Loucy (cell line): ENCODE results near the gene PLEKHA6.

Experiments
- H2AFZ ChIP-seq: fragments of 200-600 bp; sonication (generic); 2 replicates; pipeline ENCODE4 v1.6.0; 2016; ENCODE audit warnings: antibody characterized with exemption, mild to moderate bottlenecking, low read length, moderate library complexity
- H3F3A ChIP-seq: fragments of 200-600 bp; 2 replicates; pipeline ENCODE4 v1.6.0; 2016; ENCODE audit warnings: antibody characterized with exemption, low read depth, mild to moderate bottlenecking
- H3K27me3 ChIP-seq: fragments of 200-600 bp; sonication (generic); 2 replicates; pipeline ENCODE4 v1.6.1; 2014; ENCODE audit warnings: low read length, mild to moderate bottlenecking; ENCODE audit not compliant: insufficient read depth, poor library complexity, severe bottlenecking
- H3K36me3 ChIP-seq: fragments of 200-600 bp; sonication (generic); 2 replicates; pipeline ENCODE4 v1.6.1; 2016; ENCODE audit warnings: low read length; ENCODE audit not compliant: insufficient read depth
- H3K4me1 ChIP-seq: fragments of 200-600 bp; sonication (generic); 2 replicates; pipeline ENCODE4 v1.5.1; 2014; ENCODE audit warnings: low read length, mild to moderate bottlenecking; ENCODE audit not compliant: insufficient read depth, poor library complexity, severe bottlenecking
- H3K4me2 ChIP-seq: fragments of 200-600 bp; sonication (generic); 2 replicates; pipeline ENCODE4 v1.6.0; 2014; ENCODE audit warnings: antibody characterized with exemption, low read length, low read depth, mild to moderate bottlenecking; ENCODE audit not compliant: poor library complexity, severe bottlenecking
- H3K4me3 ChIP-seq: fragments of 200-600 bp; sonication (generic); 2 replicates; pipeline ENCODE4 v1.5.1; 2014; ENCODE audit warnings: low read length, mild to moderate bottlenecking, mixed read lengths; ENCODE audit not compliant: poor library complexity, severe bottlenecking
- H3K79me2 ChIP-seq: fragments of 200-600 bp; sonication (generic); 2 replicates; pipeline ENCODE4 v1.6.1; 2014; ENCODE audit warnings: low read length; ENCODE audit not compliant: insufficient read depth
- H3K9ac ChIP-seq: fragments of 200-600 bp; sonication (generic); 2 replicates; pipeline ENCODE4 v1.6.0; 2014; ENCODE audit warnings: mild to moderate bottlenecking, low read depth, low read length, moderate library complexity; ENCODE audit not compliant: poor library complexity, severe bottlenecking
- H3K9me2 ChIP-seq: fragments of 200-600 bp; sonication (generic); replicated peaks from 2 replicates; pipeline ENCODE4 v1.6.1; 2016; ENCODE audit warnings: low read depth, low read length, mixed read lengths
- H3K9me3 ChIP-seq: fragments of 200-600 bp; sonication (generic); 2 replicates; pipeline ENCODE4 v1.6.1; 2014; ENCODE audit warnings: mild to moderate bottlenecking, antibody characterized with exemption, low read length, low read depth; ENCODE audit not compliant: insufficient read depth
- H4K20me1 ChIP-seq: fragments of 200-600 bp; sonication (generic); 2 replicates; pipeline ENCODE4 v1.6.0; 2014; ENCODE audit warnings: antibody characterized with exemption, low read length, mild to moderate bottlenecking; ENCODE audit not compliant: insufficient read depth, poor library complexity, severe bottlenecking
- CTCF ChIP-seq: fragments of 200-600 bp; sonication (generic); conservative IDR thresholded peaks from 2 replicates; pipeline ENCODE4 v1.5.1; 2014; ENCODE audit warnings: mild to moderate bottlenecking, antibody characterized with exemption, low read length
- EZH2phosphoT487 ChIP-seq: fragments of 200-600 bp; IDR thresholded peaks from 2 replicates; pipeline ENCODE4 v1.6.1; 2018; ENCODE audit warnings: antibody characterized with exemption, mild to moderate bottlenecking, moderate library complexity, borderline replicate concordance

Gene PLEKHA6

GRCh38 chr1:204370176-204370575 is 10.4 kb upstream of the PLEKHA6 start:
- Histone ChIP-seq H3K9me3 (no peaks in the 10 kb centered on the region), H3K4me2 (no peak overlapping the region), H2AFZ (no peak overlapping the region), H4K20me1 (no peaks in the 10 kb centered on the region), H3K79me2 (no peaks in the 10 kb centered on the region), H3K27me3 (no peaks in the 10 kb centered on the region), H3K4me3 (no peak overlapping the region), H3K36me3 (no peaks in the 10 kb centered on the region), H3K4me1 (no peaks in the 10 kb centered on the region), H3F3A (no peaks in the 10 kb centered on the region), H3K9ac (no peak overlapping the region), H3K9me2 (no peaks in the 10 kb centered on the region)
- TF ChIP-seq CTCF (no peak), EZH2phosphoT487 (no peak)

- Histone ChIP-seq H3K27me3 (no peaks in the 10 kb centered on the region), H4K20me1 (no peaks in the 10 kb centered on the region), H2AFZ (no peak overlapping the region), H3K4me1 (peaks cover under 1% of the 10 kb centered on the region), H3K79me2 (no peaks in the 10 kb centered on the region), H3K9me3 (no peaks in the 10 kb centered on the region), H3F3A (no peaks in the 10 kb centered on the region), H3K36me3 (no peaks in the 10 kb centered on the region), H3K9ac (no peak overlapping the region), H3K4me3 (no peak overlapping the region), H3K4me2 (no peak overlapping the region), H3K9me2 (no peaks in the 10 kb centered on the region)
- TF ChIP-seq CTCF: no peak
- TF ChIP-seq EZH2phosphoT487: no peak
Measured at GRCh38 chr1:204368996-204369726, 9.4 kb upstream of the PLEKHA6 start.

- H3K9ac ChIP-seq: no peak overlapping the region
- no peaks in the 10 kb centered on the region for H3K9me2 ChIP-seq
- H3K27me3 ChIP-seq: no peaks in the 10 kb centered on the region
- no peaks in the 10 kb centered on the region for H4K20me1 ChIP-seq
- peaks cover 12% of the 10 kb centered on the region for H3K4me1 ChIP-seq
- no peak overlapping the region for H3K4me3 ChIP-seq
- H2AFZ ChIP-seq: no peak overlapping the region
- H3K4me2 ChIP-seq: no peak overlapping the region
- no peaks in the 10 kb centered on the region for H3K79me2 ChIP-seq
- H3K9me3 ChIP-seq: no peaks in the 10 kb centered on the region
- H3F3A ChIP-seq: no peaks in the 10 kb centered on the region
- TF ChIP-seq CTCF: no peak
- no peak for TF ChIP-seq EZH2phosphoT487
- no peaks in the 10 kb centered on the region for H3K36me3 ChIP-seq
Measured at GRCh38 chr1:204367956-204368355, 8.2 kb upstream of the PLEKHA6 start.
